GM19043 (cell line): ENCODE data around the gene ACER2.

ENCODE experiments used
- ATAC-seq: cut with Tn5 transposase; IDR thresholded peaks from one replicate; pipeline ENCODE4 v1.9.1; 2021; ENCODE audit warnings: low read depth; ENCODE audit not compliant: unreplicated experiment

ACER2 gene

GRCh38 chr9:19481971-19482404 is 73.2 kb downstream of the ACER2 start:
- ATAC-seq, result no peak

- ATAC-seq, result no peak
Observed at GRCh38 chr9:19484699-19485098, 75.9 kb downstream of the ACER2 start.

GRCh38 chr9:19485193-19485592 is 76.4 kb downstream of the ACER2 start:
- no peak for ATAC-seq

- no peak for ATAC-seq
Observed at GRCh38 chr9:19486803-19487202, 78.0 kb downstream of the ACER2 start.

GRCh38 chr9:19488721-19489120 is 79.9 kb downstream of the ACER2 start:
- ATAC-seq, result no peak

- no peak for ATAC-seq
Observed at GRCh38 chr9:19490269-19490668, 81.5 kb downstream of the ACER2 start.

- no peak for ATAC-seq
Observed at GRCh38 chr9:19490828-19491227, 82.0 kb downstream of the ACER2 start.

GRCh38 chr9:19492775-19493173 is 84.0 kb downstream of the ACER2 start:
- ATAC-seq, result no peak

- ATAC-seq, result peak; percentile 81
Observed at GRCh38 chr9:19493174-19493811, 84.5 kb downstream of the ACER2 start.

- ATAC-seq, result no peak
Observed at GRCh38 chr9:19493876-19494275, 85.1 kb downstream of the ACER2 start.

GRCh38 chr9:19495186-19496028 is 86.6 kb downstream of the ACER2 start:
- no peak for ATAC-seq

- ATAC-seq, result no peak
Observed at GRCh38 chr9:19496321-19497050, 87.7 kb downstream of the ACER2 start.

GRCh38 chr9:19497276-19497675 is 88.5 kb downstream of the ACER2 start:
- ATAC-seq, result no peak

- no peak for ATAC-seq
Observed at GRCh38 chr9:19498015-19498414, 89.2 kb downstream of the ACER2 start.
